ENCODE data around the gene KLHDC4.
"Not testable (repeated sequence)": the region's sequence is repeated elsewhere in the genome, so short reads cannot be mapped to it uniquely, and the experiment has no call there.

The KLHDC4 gene

GRCh38 chr16:87765776-87766484 is at the start of gene KLHDC4:
KLHDC4 (minus strand) TSS chr16:87765986; CDS start chr16:87765890, 96 bp downstream.
- peak; percentile 28 to 74 for DNase-seq

- no peak for DNase-seq
Observed at GRCh38 chr16:87815567-87815966, 49.8 kb upstream of the KLHDC4 start.

GRCh38 chr16:87812200-87812656 is 46.4 kb upstream of the KLHDC4 start:
- DNase-seq: peak in 1 of 2 experiments; percentile 8

GRCh38 chr16:87811454-87811853 is 45.7 kb upstream of the KLHDC4 start:
- not testable (repeated sequence) for DNase-seq

- DNase-seq: no peak
Observed at GRCh38 chr16:87809150-87809902, 43.5 kb upstream of the KLHDC4 start.

GRCh38 chr16:87808108-87808507 is 42.3 kb upstream of the KLHDC4 start:
- DNase-seq: no peak

GRCh38 chr16:87806641-87807546 is 41.1 kb upstream of the KLHDC4 start:
- DNase-seq: peak; percentile 47 to 71

- DNase-seq: no peak
Observed at GRCh38 chr16:87806261-87806640, 40.5 kb upstream of the KLHDC4 start.

GRCh38 chr16:87803385-87803784 is 37.6 kb upstream of the KLHDC4 start:
- no peak for DNase-seq

- DNase-seq: no peak
Observed at GRCh38 chr16:87802670-87803069, 36.9 kb upstream of the KLHDC4 start.

GRCh38 chr16:87801679-87802259 is 36.0 kb upstream of the KLHDC4 start:
- DNase-seq: no peak

- no peak for DNase-seq
Observed at GRCh38 chr16:87800497-87800896, 34.7 kb upstream of the KLHDC4 start.

GRCh38 chr16:87795336-87795735 is 29.6 kb upstream of the KLHDC4 start:
- DNase-seq: no peak

GRCh38 chr16:87794485-87795078 is 28.8 kb upstream of the KLHDC4 start:
- no peak for DNase-seq

GRCh38 chr16:87792205-87792565 is 26.4 kb upstream of the KLHDC4 start:
- no peak for DNase-seq

- no peak for DNase-seq
Observed at GRCh38 chr16:87791295-87792204, 25.8 kb upstream of the KLHDC4 start.

GRCh38 chr16:87790292-87791100 is 24.7 kb upstream of the KLHDC4 start:
- no peak for DNase-seq

- DNase-seq: no peak
Observed at GRCh38 chr16:87789437-87790291, 23.9 kb upstream of the KLHDC4 start.

GRCh38 chr16:87788730-87789436 is 23.1 kb upstream of the KLHDC4 start:
- DNase-seq: not testable (repeated sequence)
